PC-3 (cell line): ENCODE results near the gene AGPS. TPM values are rescaled to one million over a fixed set of nuclear protein-coding genes. Genes with fewer than 3 reads are reported as not detected.
"Not testable (repeated sequence)": the region's sequence is repeated elsewhere in the genome, so short reads cannot be mapped to it uniquely, and the experiment has no call there.

Experiments used
- ATAC-seq: fragments of 200-7000 bp; cut with Tn5 transposase; 2 replicates; pipeline ENCODE4 v1.9.1; 2020; ENCODE audit warnings: mild to moderate bottlenecking, moderate library complexity
- BruUV-seq: library from RNA; stranded (reverse); fragments of 400-500 nt; replicated peaks from 2 replicates; lab custom pipeline; 2021; lab: Mats Ljungman, UMichigan
- CTCF ChIA-PET: fragments of 300-600 bp; sonication (Branson Sonifier 250); formaldehyde crosslinking; loops from one replicate; lab custom pipeline; 2022; ENCODE audit warnings: antibody characterized with exemption; lab: Charles Lee
- POLR2A ChIA-PET: fragments of 300-600 bp; sonication (Branson Sonifier 250); formaldehyde crosslinking; loops from one replicate; lab custom pipeline; 2022; ENCODE audit warnings: antibody characterized with exemption; ENCODE audit not compliant: unreplicated experiment; lab: Charles Lee
- DNase-seq: peaks from one replicate; pipeline ENCODE4 v3.0.0-alpha.2; 2015
- H2AFZ ChIP-seq: fragments of 300-600 bp; sonication (generic); 2 replicates; pipeline ENCODE4 v1.6.0; 2016; ENCODE audit warnings: antibody characterized with exemption, low read length
- H3F3A ChIP-seq: fragments of 300-600 bp; sonication (generic); one replicate; pipeline ENCODE4 v1.6.0; 2017; ENCODE audit warnings: antibody characterized with exemption, low read length, control low read depth, mild to moderate bottlenecking; ENCODE audit not compliant: unreplicated experiment
- H3K27ac ChIP-seq: fragments of 300-600 bp; sonication (generic); 2 replicates; pipeline ENCODE4 v1.5.1; 2016; ENCODE audit warnings: mild to moderate bottlenecking, low read length
- H3K27me3 ChIP-seq: fragments of 300-600 bp; sonication (generic); 2 replicates; pipeline ENCODE4 v1.6.1; 2016; ENCODE audit warnings: low read length, mixed read lengths
- H3K36me3 ChIP-seq: fragments of 300-600 bp; sonication (generic); 2 replicates; pipeline ENCODE4 v1.6.1; 2016; ENCODE audit warnings: low read depth, mixed run types, low read length, mixed read lengths
- H3K4me1 ChIP-seq: fragments of 300-600 bp; sonication (generic); 2 replicates; pipeline ENCODE4 v1.5.1; 2016; ENCODE audit warnings: low read length; ENCODE audit not compliant: insufficient read depth
- H3K4me2 ChIP-seq: fragments of 300-600 bp; sonication (generic); 2 replicates; pipeline ENCODE4 v1.6.0; 2016; ENCODE audit warnings: low read length
- H3K4me3 ChIP-seq: fragments of 300-600 bp; sonication (generic); 2 replicates; pipeline ENCODE4 v1.5.1; 2016; ENCODE audit warnings: mild to moderate bottlenecking, low read length, mixed read lengths
- H3K79me2 ChIP-seq: fragments of 300-600 bp; sonication (generic); 2 replicates; pipeline ENCODE4 v1.6.1; 2017; ENCODE audit warnings: low read length, mixed read lengths
- H3K9ac ChIP-seq: fragments of 300-600 bp; sonication (generic); 2 replicates; pipeline ENCODE4 v1.6.0; 2016; ENCODE audit warnings: mild to moderate bottlenecking, low read length
- H3K9me2 ChIP-seq: fragments of 300-600 bp; sonication (generic); replicated peaks from 2 replicates; pipeline ENCODE4 v1.6.1; 2016; ENCODE audit warnings: mixed run types, low read length, mixed read lengths
- H3K9me3 ChIP-seq: fragments of 300-600 bp; sonication (generic); 2 replicates; pipeline ENCODE4 v1.6.1; 2016; ENCODE audit warnings: low read length, mixed read lengths
- H4K20me1 ChIP-seq: fragments of 300-600 bp; sonication (generic); 2 replicates; pipeline ENCODE4 v1.6.1; 2016; ENCODE audit warnings: low read length, mixed read lengths
- CTCF ChIP-seq: fragments of 300-600 bp; sonication (generic); conservative IDR thresholded peaks from 2 replicates; pipeline ENCODE4 v1.5.1; 2017; ENCODE audit warnings: antibody characterized with exemption, low read depth, mild to moderate bottlenecking, low read length
- EZH2 ChIP-seq: fragments of 300-600 bp; sonication (generic); IDR thresholded peaks from one replicate; pipeline ENCODE4 v1.6.1; 2017; ENCODE audit warnings: antibody characterized with exemption, mild to moderate bottlenecking, low read length; ENCODE audit not compliant: unreplicated experiment
- EZH2phosphoT487 ChIP-seq: fragments of 300-600 bp; sonication (generic); IDR thresholded peaks from 2 replicates; pipeline ENCODE4 v1.6.1; 2018; ENCODE audit warnings: mild to moderate bottlenecking, antibody characterized with exemption, low read length, borderline replicate concordance
- intact Hi-C: fragments of 100-400 bp; cut with micrococcal nuclease; formaldehyde crosslinking; loops from 2 replicates; pipeline ENCODE4 v1.9.0; 2023
- total RNA-seq: library from RNA; depleted of rRNA; stranded (reverse); fragments of >200 nt; gene quantifications from 2 replicates; pipeline ENCODE4 v1.2.3, GENCODE V29; 2014

AGPS gene
- total RNA-seq, 1 experiment from 2014 or later = 147 TPM

GRCh38 chr2:177406182-177406581 lies 13.6 kb downstream of the AGPS start:
- Histone ChIP-seq H3K27me3 (no peaks in the 10 kb centered on the region), H2AFZ (no peak overlapping the region), H3K9me3 (no peaks in the 10 kb centered on the region), H3K36me3 (no peaks in the 10 kb centered on the region), H3K4me2 (no peak overlapping the region), H3K79me2 (peaks cover 99% of the 10 kb centered on the region), H3K9me2 (no peaks in the 10 kb centered on the region), H4K20me1 (0 out of 2 replicates have a peak, but pooled peaks cover 10% of the 10 kb centered on the region), H3K4me1 (peaks cover 15% of the 10 kb centered on the region; the same call in 1 of the 2 replicates), H3K27ac (no peak overlapping the region), H3K4me3 (no peak overlapping the region), H3F3A (no peaks in the 10 kb centered on the region), H3K9ac (no peak overlapping the region)
- TF ChIP-seq CTCF (no peak), EZH2 (no peak), EZH2phosphoT487 (no peak)
- ChIA-PET POLR2A (no interaction called here), CTCF (no interaction called here)
- intact Hi-C loops = no loop called here
- BruUV-seq = no TSS peak
- DNase-seq (no peak), ATAC-seq (no peak)

DNA sequence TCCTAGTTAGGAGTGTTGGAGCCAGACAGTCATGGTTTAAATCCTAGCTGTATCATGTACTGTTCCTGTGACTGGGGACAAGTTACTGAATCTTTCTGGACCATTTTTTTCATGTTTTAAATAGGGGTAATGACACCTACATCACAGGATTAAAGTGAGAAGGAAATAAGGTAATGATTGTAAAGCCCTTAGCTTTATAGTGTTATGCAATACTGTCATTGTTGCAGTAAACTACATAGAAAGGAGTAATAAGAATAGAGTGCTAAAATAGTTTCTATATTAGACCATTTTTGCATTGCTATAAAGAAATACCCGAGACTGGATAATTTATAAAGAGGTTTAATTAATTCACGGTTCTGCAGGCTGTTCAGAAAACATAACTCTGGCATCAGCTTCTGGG lies 14.5 kb downstream of the AGPS start:
- ATAC-seq = no peak
- no peak overlapping the region for H3K4me3 ChIP-seq
- intact Hi-C loops = no loop called here
- H3F3A ChIP-seq = no peaks in the 10 kb centered on the region
- no peak overlapping the region for H3K9ac ChIP-seq
- peaks cover 15% of the 10 kb centered on the region; the same call in 1 of the 2 replicates for H3K4me1 ChIP-seq
- H3K27ac ChIP-seq = no peak overlapping the region
- no peaks in the 10 kb centered on the region for H3K36me3 ChIP-seq
- ChIA-PET POLR2A (no interaction called here), CTCF (no interaction called here)
- H3K9me3 ChIP-seq = no peaks in the 10 kb centered on the region
- no peak overlapping the region for H3K4me2 ChIP-seq
- BruUV-seq = no TSS peak
- H3K27me3 ChIP-seq = no peaks in the 10 kb centered on the region
- H4K20me1 ChIP-seq = 0 out of 2 replicates have a peak, but pooled peaks cover 10% of the 10 kb centered on the region
- peaks cover 99% of the 10 kb centered on the region for H3K79me2 ChIP-seq
- TF ChIP-seq EZH2 = no peak
- no peak for TF ChIP-seq CTCF
- TF ChIP-seq EZH2phosphoT487 = no peak
- H2AFZ ChIP-seq = no peak overlapping the region
- no peaks in the 10 kb centered on the region for H3K9me2 ChIP-seq
- no peak for DNase-seq

- H3K4me2 ChIP-seq, H3K27me3 ChIP-seq, H3F3A ChIP-seq, H3K9ac ChIP-seq, H3K9me2 ChIP-seq, H2AFZ ChIP-seq, BruUV-seq, POLR2A ChIA-PET, DNase-seq, H3K9me3 ChIP-seq, ATAC-seq, H3K36me3 ChIP-seq, H3K27ac ChIP-seq, H4K20me1 ChIP-seq, H3K4me3 ChIP-seq, H3K4me1 ChIP-seq, CTCF ChIA-PET: not testable (repeated sequence)
- H3K79me2 ChIP-seq = peaks cover 97% of the 10 kb centered on the region
- intact Hi-C loops = loop anchor here (10.0 kb wide), 1 partner anchor 314 kb away; no protein-coding TSS in a partner anchor
Measured at GRCh38 chr2:177410629-177411028, 18.1 kb downstream of the AGPS start.
